NCI-H146 treated with DMSO at 0.1 percent for 48 hours (cell line): ENCODE results near the gene PGS1.
"Not testable (repeated sequence)": the region's sequence is repeated elsewhere in the genome, so short reads cannot be mapped to it uniquely, and the experiment has no call there.

Experiments used
- DNase-seq: peaks from one replicate; lab custom pipeline; 2025; ENCODE audit not compliant: unreplicated experiment; lab: John Stamatoyannopoulos, UW

PGS1 gene

DNA sequence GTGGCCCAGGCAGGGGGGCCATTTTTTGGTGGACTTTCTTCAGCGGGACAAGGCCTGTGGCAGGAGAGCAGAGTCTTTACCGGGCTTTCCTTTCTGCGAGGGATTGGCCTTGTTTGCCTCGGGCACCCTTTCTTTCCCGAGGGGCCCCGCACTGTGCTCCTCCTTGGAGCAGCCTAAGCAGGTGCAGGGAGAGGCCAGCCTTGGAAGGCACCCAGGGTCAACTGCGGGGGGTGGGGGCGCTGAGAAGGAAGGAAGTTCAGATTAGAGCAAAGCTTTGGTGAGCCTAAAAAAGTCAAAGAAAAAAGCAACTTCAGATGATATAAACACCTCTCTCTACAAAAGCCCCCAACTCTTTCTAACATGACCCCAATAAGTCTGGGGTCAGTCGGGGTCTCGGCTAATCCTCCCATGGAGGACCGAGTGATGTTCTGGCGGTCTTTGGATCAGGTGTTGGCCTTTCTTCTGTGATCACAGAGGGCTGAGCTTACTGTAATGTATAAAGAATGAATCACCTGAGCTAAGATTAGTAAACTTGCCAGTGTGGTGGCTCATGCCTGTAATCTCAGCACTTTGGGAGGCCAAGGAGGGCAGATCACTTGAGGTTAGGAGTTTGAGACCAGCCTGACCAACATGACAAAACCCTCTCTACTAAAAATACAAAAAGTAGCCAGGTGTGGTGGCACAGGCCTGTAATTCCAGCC, 63.0 kb downstream of the PGS1 start:
- DNase-seq: no peak

DNA sequence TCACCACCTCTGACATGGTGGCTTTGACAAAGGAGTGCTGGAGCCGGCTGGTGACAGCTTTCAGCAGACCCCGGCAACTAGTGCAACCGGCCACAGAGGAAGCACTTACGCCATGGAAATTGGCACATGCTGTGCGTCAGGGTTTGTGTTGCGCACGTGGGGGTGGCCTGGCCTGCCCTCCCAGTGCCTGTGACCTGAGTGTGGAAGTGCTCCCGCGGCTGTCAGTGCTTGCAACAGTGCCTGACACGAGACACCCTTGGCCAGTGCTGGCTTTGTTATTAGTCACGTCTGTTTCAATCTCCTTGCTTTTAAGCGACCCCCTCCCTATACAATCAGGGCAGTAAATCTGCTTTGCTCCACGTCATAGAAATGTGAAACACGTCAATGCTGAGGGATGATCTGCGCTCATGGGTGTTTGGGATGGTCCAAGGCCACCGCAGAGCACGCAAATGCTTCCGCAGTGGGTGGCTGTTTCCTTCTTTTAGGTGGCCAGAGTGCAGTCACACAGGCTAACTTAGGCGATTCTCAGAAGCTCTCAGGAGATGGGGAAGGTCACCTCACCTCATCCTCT, 64.3 kb downstream of the PGS1 start:
- no peak for DNase-seq

DNA sequence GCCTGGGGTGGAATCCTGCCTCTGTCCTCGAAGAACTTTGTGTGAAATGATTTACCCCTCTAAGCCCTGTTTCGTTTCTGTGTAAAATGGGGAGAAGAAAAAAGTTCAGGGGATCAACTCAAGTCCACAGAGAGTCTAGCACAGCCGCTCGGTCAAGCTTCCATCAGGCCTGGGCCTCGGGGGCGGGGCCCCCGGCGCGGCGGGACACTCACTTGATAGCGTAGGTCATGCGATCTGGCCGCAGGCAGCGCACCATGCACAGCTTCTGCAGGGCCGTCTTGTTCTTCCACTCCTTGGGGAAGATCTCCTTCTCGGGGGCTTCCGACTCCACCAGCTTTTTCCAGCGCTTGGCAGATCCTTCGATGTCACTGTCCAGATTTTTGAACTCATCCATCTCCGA, 65.9 kb downstream of the PGS1 start:
- no peak for DNase-seq

DNA sequence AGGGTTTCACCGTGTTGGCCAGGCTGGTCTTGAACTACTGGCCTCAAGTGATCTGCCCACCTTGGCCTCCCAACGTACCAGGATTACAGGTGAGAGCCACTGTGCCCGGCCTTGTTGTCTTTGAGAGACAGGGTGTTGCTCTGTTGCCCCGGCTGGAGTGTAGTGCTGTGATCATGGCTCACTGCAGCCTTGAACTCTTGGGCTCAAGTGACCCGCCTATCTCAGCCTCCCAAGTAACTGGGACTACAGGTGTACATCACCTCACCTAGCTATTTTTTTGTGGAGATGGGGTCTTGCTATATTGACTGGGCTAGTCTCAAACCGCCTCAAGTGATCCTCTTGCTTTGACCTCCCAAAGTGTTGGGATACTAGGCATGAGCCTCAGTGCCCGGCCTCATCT, 68.4 kb downstream of the PGS1 start:
- no peak for DNase-seq

DNA sequence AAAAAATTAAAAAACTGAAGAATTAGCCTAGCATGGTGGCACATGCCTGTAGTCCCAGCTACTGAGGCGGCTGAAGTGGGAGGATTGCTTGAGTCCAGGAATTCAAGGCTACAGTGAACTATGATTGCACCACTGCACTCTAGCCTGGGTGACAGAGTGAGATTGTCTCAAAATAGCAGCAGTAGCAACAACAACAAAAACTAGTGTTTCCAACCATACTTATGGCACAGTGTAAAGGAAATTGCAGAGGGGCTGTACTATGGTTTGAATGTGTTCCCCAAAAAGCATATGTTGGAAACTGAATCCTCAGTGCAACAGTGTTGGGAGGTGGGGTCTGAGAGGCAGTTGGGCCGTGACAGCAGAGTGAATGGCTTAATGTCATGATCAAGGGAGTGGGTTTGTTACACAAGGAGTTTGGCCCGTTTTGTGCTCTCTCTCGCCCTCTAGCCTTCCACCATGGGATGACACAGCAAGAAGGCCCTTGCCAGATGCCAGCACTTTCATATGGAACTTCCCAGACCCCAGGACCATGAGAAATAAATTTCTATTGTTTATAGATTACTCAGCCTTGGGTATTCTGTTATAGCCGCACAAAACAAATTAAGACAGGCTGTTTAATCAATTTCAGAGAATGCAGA, 70.0 kb downstream of the PGS1 start:
- no peak for DNase-seq

DNA sequence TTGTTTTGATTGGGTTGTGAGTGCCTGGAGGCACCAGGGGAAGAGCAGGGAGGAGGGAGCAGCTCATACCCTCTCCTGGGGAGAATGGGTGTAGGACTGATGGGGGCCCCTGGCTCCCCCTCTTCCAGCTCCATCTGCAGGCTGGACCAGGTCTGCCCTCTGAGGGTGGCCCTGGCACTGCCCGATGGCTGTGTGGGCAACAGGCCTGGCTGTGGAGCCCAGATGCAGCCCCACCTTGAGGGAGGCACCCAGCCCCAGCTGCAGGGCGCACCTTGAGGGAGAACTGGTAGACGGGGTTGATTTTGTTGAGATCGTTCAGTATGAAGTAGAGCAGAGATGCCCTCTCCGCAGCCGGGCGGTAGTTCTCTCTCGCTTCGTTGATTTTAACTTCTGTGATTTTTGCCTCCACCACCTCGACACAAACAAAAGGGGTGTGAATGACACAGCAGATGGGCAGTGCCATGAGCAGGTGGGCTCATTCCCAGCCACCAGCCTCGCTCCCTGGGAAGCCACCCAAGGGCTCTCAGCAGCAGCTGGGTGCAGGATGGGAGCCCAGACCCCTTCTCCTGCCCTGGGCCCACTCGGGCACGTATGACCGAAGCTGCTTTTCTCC, 71.6 kb downstream of the PGS1 start:
- DNase-seq: no peak

DNA sequence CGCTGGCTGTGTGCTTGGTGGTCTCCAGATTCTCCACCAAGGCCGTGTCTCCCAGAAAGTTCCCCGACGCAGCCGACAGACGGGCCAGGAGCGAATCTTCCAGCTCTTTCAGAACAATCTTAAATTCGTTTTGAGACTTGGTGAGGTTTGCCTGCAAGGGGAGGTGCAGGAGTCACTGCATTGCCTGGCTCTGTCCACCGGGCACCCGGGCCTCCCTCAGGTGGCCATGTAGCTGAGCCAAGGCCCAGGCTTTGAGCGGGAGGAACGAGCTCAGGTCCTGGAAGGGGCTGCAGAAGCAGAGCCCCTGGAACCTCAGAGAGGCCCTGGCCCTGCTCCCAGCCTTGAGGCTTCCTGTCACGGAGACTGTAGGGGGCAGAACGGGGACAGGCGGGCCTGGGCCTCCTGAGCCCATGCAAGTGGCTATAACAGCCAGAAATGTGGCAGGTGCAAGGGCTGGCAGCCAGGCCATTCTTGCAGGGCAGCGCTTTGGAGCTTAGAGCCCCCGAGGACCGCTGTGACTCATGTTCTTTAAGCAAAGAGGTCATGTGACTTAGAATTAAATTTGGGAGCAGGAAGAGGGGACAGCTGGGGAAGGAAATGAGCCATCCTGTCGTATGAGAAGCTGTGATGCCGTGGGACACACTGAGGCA, 72.4 kb downstream of the PGS1 start:
- no peak for DNase-seq

DNA sequence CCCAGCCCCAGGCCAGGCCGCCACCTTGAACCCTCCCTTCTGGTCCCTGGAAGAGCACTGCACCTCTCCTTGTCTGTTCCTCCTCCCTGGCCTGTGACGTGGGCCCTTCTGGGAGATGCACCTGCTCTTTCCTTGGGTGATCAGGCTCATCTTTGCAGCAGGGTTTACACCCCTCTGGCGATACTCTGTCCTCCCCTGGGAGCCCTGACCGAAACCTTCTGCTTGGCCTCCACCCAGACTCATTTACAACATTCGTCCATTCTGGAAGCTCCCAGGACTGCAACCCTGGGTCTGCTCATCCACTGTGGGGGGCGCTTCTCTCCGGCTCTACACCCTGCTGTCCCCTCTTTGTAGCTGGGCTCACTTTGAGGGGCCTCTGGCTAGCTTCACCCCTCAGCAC, 73.3 kb downstream of the PGS1 start:
- DNase-seq: no peak

DNA sequence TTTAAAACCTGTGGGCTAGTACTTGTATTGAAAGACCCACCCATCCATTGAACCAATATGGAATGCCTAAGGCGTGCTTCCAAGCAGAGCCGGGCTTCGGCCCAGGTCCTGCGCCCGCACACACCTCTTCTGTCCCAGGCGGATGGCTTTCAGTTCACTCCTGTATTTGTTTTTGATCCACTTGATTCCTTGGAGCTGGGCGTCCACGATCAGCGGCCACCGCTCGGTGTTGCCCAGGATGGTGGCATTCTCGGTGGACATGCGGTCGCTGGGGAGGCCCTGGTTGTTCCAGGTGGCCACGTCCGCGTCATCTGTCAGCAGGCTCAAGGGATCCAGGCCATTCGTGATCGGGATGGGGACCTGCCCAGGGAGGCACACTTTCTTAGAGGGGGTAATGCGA, 75.9 kb downstream of the PGS1 start:
- DNase-seq: no peak

DNA sequence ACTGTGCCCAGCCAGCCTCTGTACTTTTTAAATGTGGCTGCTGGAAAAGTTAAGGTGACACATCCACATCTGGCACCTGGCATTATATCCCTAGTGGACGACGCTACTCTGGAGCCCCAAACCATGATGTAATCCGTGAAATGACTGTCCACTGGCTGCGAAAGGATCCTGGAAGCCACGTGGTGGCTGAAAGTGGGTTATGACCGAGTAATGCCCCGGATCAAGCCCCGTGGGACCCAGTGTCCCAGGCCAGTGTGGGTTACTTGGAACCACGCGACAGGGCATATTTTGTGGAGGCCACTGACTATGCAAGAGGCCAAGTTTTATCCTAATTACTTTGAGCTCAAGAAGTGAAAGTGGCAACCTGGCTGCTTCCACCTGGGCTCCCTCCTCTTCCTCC, 79.6 kb downstream of the PGS1 start:
- no peak for DNase-seq

DNA sequence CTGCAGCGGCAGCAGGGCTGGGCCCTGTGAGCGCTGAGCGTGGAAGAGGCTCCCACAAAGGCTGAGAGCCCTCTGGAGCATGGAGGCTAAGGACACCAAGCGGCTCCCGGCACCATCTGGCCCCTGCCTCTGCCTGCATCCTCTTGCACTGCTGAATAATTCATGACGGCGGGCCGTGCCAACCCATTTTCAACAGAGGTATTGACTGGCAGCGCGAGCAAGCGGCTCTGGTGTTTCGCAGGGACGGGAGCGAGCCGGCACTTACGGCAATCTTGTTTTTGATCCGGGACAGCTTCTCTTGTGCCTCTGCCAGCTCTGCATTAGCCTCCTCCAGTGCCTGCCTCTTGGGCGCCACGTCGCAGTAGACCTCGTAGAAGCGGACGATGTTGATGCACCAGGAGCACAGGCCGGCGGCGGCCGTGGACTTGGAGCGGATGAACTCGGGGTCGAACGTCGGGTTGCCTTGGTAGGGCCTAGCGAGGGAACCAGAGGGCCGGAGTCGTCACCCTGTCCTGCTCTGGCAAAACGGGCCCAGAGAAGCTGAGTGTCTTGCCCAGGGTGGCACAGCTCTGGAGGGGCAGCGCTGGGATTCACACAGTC, 80.4 kb downstream of the PGS1 start:
- DNase-seq: no peak

DNA sequence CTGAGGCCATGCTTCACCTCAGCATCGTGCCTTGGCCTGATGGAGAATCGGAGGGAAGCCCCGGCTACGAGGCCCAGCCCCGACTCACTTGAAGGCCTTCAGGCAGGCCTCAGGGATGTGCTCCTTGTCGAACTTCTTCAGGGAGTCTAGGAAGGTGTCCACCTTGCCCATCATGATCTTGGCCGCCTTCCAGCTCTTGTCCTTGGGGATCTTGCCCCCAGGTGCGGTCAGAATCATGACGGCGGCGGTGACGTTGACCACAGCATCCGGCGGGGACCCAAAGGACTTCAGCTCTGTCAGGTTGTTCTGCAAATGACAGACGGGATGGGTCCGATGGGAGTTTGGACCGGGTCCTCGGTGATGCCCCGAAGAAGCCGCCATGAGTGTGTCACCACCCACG, 81.2 kb downstream of the PGS1 start:
- no peak for DNase-seq

DNA sequence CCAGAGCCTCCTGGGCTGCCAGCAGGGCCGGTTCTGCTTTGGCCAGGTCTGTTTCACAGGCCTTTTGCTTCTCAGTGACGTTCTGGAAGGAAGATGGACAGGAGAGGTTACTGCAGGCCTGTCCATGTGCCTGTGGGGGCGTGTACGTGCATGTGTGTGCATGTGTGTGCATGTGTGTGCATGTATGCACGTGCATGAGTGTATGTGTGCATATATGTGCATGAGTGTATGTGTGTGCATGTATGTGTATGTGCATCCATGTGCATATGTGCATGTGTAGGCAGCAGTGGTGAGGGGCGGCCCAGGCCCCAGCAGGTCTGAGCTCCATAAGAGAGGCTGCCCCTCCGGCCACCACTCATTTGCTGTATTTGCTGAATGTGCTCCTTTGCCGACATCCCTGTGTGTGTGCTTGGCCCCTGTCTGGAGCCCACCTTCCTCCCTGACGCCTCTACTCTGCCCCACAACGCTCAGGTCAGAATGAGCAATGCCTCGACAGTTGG, 81.8 kb downstream of the PGS1 start:
- DNase-seq: no peak

DNA sequence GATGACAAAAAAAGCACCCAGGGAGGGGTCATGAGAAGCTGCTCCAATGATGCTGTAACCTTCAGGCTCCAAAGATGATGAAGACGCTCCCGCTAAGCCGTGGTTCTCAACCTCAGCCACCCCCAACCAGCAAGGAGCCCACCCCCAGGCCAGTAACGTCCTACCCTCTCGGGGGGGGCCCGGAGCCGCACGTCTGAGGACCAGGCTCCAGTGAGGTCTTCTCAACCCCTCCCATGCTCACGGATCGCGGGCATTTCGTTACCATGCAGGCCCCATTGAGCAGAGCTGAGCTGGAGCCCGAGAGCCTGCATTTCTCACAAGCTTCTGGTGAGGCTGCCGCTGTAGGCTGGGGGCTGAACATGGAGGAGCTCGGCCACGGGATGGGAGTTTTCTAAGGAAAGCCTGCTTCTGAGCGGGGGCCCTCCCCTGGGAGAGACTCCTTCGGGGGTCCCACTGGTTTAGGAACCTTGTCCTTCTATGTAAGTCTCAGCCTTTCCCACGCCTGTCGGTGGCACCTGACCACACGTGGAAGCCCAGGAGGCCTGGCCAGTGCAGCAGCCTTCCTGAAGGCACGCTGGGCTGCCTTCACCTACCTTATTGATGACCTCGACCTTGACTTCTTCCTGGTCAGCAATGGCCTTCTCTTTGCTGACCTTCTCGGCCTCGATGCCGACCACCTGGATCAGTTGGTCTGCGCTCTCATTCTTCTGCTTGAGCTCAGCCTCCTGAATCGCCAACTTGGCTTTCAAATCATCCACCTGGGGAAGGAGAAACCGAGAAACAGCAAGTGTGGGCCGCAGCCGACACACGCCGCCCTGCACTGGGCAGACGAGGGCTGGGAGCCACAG, 82.7 kb downstream of the PGS1 start:
- DNase-seq: no peak

DNA sequence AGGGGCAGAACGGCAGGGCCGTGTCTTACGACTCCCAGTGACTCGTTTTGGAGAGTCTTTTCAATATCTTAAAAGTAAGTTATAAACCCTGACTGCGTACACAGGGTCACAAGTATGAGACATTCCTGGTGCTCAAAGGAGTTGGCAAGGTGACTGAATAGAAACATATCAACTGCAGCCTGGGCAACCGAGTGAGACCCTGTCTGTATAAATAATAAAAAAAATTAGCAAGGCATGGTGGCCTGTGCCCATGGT, 83.3 kb downstream of the PGS1 start:
- DNase-seq: no peak

DNA sequence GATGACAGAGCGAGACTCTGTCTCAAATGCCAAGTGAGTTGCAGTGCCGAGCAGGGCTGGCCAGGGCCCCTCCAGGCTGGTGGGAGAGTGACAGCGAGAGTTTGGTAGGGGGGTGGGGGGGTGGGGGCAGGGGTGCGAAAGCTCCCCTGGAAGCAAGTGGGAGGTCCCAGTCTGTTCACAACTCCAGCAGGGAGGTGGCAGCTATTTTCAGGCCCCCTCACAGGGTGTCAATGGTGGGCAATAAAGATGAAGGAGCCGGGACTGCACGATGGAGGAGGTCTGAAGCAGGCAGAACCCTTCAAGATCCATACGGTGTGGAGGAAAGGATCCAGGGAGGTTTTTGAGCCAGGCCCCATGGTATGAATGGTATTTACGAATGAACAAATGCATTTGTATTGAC, 83.7 kb downstream of the PGS1 start:
- no peak for DNase-seq

DNA sequence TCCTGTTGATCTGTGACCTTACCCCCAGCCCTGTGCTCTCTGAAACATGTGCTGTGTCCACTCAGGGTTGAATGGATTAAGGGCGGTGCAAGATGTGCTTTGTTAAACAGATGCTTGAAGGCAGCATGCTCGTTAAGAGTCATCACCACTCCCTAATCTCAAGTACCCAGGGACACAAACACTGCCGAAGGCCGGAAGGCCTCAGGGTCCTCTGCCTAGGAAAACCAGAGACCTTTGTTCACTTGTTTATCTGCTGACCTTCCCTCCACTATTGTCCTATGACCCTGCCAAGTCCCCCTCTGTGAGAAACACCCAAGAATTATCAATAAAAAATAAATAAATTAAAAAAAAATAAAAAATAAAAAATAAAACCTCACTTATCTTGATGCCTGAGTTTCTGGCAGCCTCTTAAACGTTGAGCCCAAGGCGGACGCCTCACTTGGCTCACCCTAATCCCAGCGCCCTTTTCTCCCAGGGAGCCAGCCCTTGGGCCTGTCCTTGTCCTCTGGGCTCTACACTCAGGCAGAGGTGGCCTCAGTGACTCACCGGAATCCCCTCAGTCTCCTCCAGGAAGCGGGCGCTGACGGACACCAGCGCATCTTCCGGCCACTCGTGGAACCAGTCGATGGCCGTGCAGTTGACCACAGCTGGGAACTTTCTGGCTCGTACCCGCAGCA, 87.8 kb downstream of the PGS1 start:
- DNase-seq: not testable (repeated sequence)

DNA sequence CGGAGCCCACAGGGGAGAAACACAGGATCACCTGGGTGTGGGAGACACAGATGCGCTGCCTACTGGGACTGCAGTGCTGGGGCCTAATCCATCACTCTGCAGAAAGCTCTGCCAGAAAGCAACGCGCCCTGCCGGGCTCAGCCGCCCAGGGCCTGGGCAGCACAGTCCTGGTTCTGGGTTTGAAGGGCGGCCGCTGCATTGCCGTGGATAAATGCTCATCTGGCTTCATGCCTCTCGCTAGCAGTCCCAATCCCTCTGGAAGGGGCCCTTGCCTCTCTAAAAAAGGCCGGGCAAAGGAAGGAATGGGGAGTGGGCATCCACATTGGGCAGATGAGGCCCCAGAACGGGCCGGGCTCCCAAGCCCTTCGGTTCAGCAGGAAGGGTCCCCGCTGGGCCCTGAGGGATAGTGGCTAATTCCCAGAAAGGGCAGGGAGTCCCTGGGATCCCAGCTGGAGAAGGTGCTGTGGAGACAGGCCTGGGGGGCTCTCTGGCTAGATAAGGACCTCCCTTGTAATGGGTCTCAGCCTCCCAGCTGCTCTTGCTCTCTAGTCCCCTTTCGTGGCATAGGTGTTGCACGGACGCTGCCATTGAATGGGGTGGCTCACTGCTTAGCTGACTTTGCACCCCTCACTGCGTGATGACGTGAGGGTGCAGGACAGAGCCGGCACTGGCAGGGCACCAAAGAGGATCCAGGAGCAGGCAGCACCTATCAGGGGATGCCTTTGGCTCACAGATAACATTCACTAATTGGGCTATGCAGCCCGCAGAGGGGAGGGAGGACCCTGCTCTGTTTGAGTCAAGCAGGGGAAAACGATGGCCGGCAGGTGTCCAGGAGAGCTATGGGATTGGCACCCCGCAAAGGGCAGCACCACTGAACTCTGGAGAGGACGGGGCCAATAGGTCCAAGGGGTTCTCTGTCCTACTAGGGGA, 88.6 kb downstream of the PGS1 start:
- no peak for DNase-seq

DNA sequence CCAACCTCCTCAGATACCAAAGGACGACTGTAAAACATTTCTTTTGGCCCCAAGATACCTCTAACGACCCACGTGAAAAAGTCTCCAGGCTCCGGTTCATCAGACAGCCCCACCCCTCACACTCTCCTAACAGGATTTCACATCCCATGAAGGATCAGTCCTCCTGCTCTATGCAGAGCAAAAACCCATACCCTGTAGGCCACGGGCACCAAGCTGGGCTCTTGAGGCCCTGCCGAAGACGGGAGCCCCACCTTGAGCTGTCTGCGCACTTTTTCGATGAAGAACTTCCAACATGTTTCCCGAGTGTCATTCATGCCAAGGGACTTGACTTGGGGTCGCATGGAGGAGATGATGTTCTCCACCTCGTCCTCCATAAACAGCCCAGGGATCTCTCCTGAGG, 89.9 kb downstream of the PGS1 start:
- DNase-seq: no peak
